HEK293 (cell line): ENCODE data around the gene MACROD1.

Experiments
- CTCF ChIA-PET: fragments of 350-600 bp; formaldehyde crosslinking; extraction: SDS; loops from one replicate; lab custom pipeline; 2021; ENCODE audit warnings: antibody characterized with exemption; lab: Yijun Ruan, JAX
- POLR2A ChIA-PET: fragments of 300-600 bp; formaldehyde crosslinking; extraction: SDS; loops from one replicate; lab custom pipeline; 2020; ENCODE audit warnings: antibody characterized with exemption, inconsistent platforms; lab: Yijun Ruan, JAX
- H3K27ac ChIP-seq: fragments of 200-500 bp; sonication (Bioruptor generic); 2 replicates; pipeline ENCODE4 v1.5.1; 2014; ENCODE audit warnings: low read depth, low read length, control low read depth, inconsistent platforms; ENCODE audit errors: extremely low read depth
- H3K36me3 ChIP-seq, 2 experiments: fragments of 200-500 bp in 1 of 2; sonication (Bioruptor generic) in 1 of 2; 1 replicate in 1 of 2; 2 replicates in 1 of 2; pipeline ENCODE4 v1.5.1; 2014 to 2017; ENCODE audit warnings: inconsistent platforms in 2 of 2, low read length in 2 of 2; ENCODE audit not compliant: control insufficient read depth in 2 of 2, insufficient read depth in 1 of 2
- H3K4me1 ChIP-seq: fragments of 200-500 bp; sonication (Bioruptor generic); 2 replicates; pipeline ENCODE4 v1.5.1; 2014; ENCODE audit warnings: mild to moderate bottlenecking, low read length, inconsistent platforms; ENCODE audit not compliant: control insufficient read depth, insufficient read depth
- H3K4me3 ChIP-seq: 2 replicates; pipeline ENCODE4 v1.5.1; 2011; ENCODE audit warnings: low read depth, mild to moderate bottlenecking, control low read depth, low read length, moderate library complexity
- H3K9me3 ChIP-seq: fragments of 200-500 bp; sonication (Bioruptor generic); 2 replicates; pipeline ENCODE4 v1.5.1; 2014; ENCODE audit warnings: low read depth, low read length, inconsistent platforms; ENCODE audit not compliant: control insufficient read depth, insufficient read depth
- GLIS2 ChIP-seq: fragments of 450-650 bp; formaldehyde crosslinking; IDR thresholded peaks from 2 replicates; pipeline ENCODE4 v1.5.1; 2016; ENCODE audit warnings: missing biosample characterization, missing genetic modification characterization
- IKZF3 ChIP-seq: fragments of 450-650 bp; IDR thresholded peaks from 2 replicates; pipeline ENCODE4 v1.5.0; 2018; ENCODE audit warnings: missing biosample characterization, mild to moderate bottlenecking, missing genetic modification characterization, moderate library complexity
- KLF8 ChIP-seq: fragments of 450-650 bp; formaldehyde crosslinking; IDR thresholded peaks from 2 replicates; pipeline ENCODE4 v1.5.1; 2016; ENCODE audit warnings: missing biosample characterization, missing genetic modification characterization
- PRDM1 ChIP-seq: fragments of 450-650 bp; formaldehyde crosslinking; IDR thresholded peaks from 2 replicates; pipeline ENCODE4; 2016; ENCODE audit warnings: missing biosample characterization, missing genetic modification characterization
- ZBTB8A ChIP-seq: fragments of 450-650 bp; formaldehyde crosslinking; IDR thresholded peaks from 2 replicates; pipeline ENCODE4 v1.5.1; 2016; ENCODE audit warnings: missing biosample characterization, missing genetic modification characterization
- ZEB2 ChIP-seq: fragments of 450-650 bp; formaldehyde crosslinking; IDR thresholded peaks from 2 replicates; pipeline ENCODE4 v1.5.1; 2016; ENCODE audit warnings: missing biosample characterization, missing genetic modification characterization
- ZIC2 ChIP-seq: fragments of 450-650 bp; formaldehyde crosslinking; IDR thresholded peaks from 2 replicates; pipeline ENCODE4 v1.5.1; 2016; ENCODE audit warnings: missing biosample characterization, missing genetic modification characterization
- ZNF114 ChIP-seq: fragments of 450-650 bp; formaldehyde crosslinking; IDR thresholded peaks from 2 replicates; pipeline ENCODE4 v1.5.0; 2017; ENCODE audit warnings: missing biosample characterization, missing genetic modification characterization
- ZNF138 ChIP-seq: fragments of 450-650 bp; formaldehyde crosslinking; IDR thresholded peaks from 2 replicates; pipeline ENCODE4 v1.5.1; 2016; ENCODE audit warnings: missing biosample characterization, missing genetic modification characterization, borderline replicate concordance
- ZNF146 ChIP-seq: fragments of 450-650 bp; formaldehyde crosslinking; IDR thresholded peaks from 2 replicates; pipeline ENCODE4 v1.5.1; 2016; ENCODE audit warnings: missing biosample characterization, missing genetic modification characterization
- ZNF169 ChIP-seq: fragments of 450-650 bp; formaldehyde crosslinking; IDR thresholded peaks from 2 replicates; pipeline ENCODE4 v1.5.1; 2016; ENCODE audit warnings: missing biosample characterization, missing genetic modification characterization
- ZNF239 ChIP-seq: fragments of 450-650 bp; formaldehyde crosslinking; IDR thresholded peaks from 2 replicates; pipeline ENCODE4 v1.5.1; 2016; ENCODE audit warnings: missing biosample characterization, missing genetic modification characterization
- ZNF311 ChIP-seq: fragments of 450-650 bp; formaldehyde crosslinking; IDR thresholded peaks from 2 replicates; pipeline ENCODE4 v1.5.1; 2017; ENCODE audit warnings: missing biosample characterization, missing genetic modification characterization, borderline replicate concordance
- ZNF416 ChIP-seq: fragments of 450-650 bp; formaldehyde crosslinking; IDR thresholded peaks from 2 replicates; pipeline ENCODE4 v1.5.1; 2016; ENCODE audit warnings: missing biosample characterization, missing genetic modification characterization
- ZNF548 ChIP-seq: fragments of 450-650 bp; formaldehyde crosslinking; IDR thresholded peaks from 2 replicates; pipeline ENCODE4 v1.5.1; 2016; ENCODE audit warnings: missing biosample characterization, missing genetic modification characterization
- ZNF654 ChIP-seq: fragments of 450-650 bp; formaldehyde crosslinking; IDR thresholded peaks from 2 replicates; pipeline ENCODE4 v1.5.1; 2016; ENCODE audit warnings: low read depth, missing biosample characterization, missing genetic modification characterization
- ZNF777 ChIP-seq: fragments of 450-650 bp; formaldehyde crosslinking; IDR thresholded peaks from 2 replicates; pipeline ENCODE4 v1.5.1; 2017; ENCODE audit warnings: missing biosample characterization, missing genetic modification characterization, borderline replicate concordance
- ZSCAN16 ChIP-seq: fragments of 450-650 bp; formaldehyde crosslinking; IDR thresholded peaks from 2 replicates; pipeline ENCODE4 v1.5.1; 2016; ENCODE audit warnings: missing biosample characterization, missing genetic modification characterization
- TF ChIP-seq, protein P1 (sequence below): fragments of 450-650 bp; formaldehyde crosslinking; IDR thresholded peaks from 2 replicates; pipeline ENCODE4 v1.5.1; 2017; ENCODE audit warnings: missing biosample characterization, missing genetic modification characterization

Gene MACROD1

DNA sequence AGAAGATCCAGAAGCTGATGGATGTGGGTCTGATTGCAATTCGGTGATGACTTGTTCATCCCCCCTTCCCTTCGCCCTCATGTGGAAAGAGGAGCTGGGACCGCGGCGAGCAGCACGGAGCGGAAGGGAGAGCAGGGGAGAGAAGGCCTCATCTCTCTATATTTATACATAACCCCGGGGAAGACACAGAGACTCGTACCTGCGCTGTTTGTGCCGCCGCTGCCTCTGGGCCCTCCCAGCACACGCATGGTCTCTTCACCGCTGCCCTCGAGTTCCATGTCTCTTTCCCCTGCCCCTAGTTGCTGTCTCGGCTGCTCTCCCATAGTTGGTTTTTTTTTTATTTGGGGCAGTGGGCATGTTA, 38.1 kb upstream of the MACROD1 start:
- H3K4me3 ChIP-seq: no peak overlapping the region
- peak overlapping the region; percentile 55 for H3K27ac ChIP-seq
- TF ChIP-seq ZNF114 (tag by site-specific recombination): no peak
- no peak for TF ChIP-seq ZNF548
- TF ChIP-seq ZNF654 (tag by site-specific recombination): no peak
- TF ChIP-seq ZNF169 (tag by site-specific recombination): no peak
- H3K4me1 ChIP-seq: 0 out of 2 replicates have a peak, but pooled peaks cover 8% of the 10 kb centered on the region
- CTCF ChIA-PET: interaction anchor here (0.6 to 4.7 kb wide), 29 partner anchors 8 to 449 kb away, joined by 3 to 78 read pairs (median 5); partner anchors contain the start of genes BAD, CATSPERZ, FKBP2 and NUDT22
- H3K9me3 ChIP-seq: no peaks in the 10 kb centered on the region
- H3K36me3 ChIP-seq: peaks cover 8 to 76% of the 10 kb centered on the region in 2 experiments; a peak in 2 of 3 replicates
- POLR2A ChIA-PET: interaction anchor here (0.6 to 4.7 kb wide), 19 partner anchors 8 to 916 kb away, joined by 3 to 32 read pairs (median 5); partner anchors contain the start of genes BAD, ESRRA, FKBP2 and NUDT22

- POLR2A ChIA-PET: interaction anchor here (0.6 to 4.7 kb wide), 9 partner anchors 18 to 110 kb away, joined by 3 to 32 read pairs (median 5); partner anchors contain the start of genes NUDT22, STIP1 and TRPT1
- Histone ChIP-seq H3K27ac (peak overlapping the region; percentile 55; the same call in 1 of the 2 replicates), H3K9me3 (no peaks in the 10 kb centered on the region), H3K4me1 (0 out of 2 replicates have a peak, but pooled peaks cover 8% of the 10 kb centered on the region), H3K36me3 (peaks cover 11 to 80% of the 10 kb centered on the region in 2 experiments; a peak in 2 of 3 replicates), H3K4me3 (no peak overlapping the region)
- CTCF ChIA-PET: interaction anchor here (0.6 to 4.7 kb wide), 17 partner anchors 8 to 420 kb away, joined by 3 to 78 read pairs (median 8); partner anchors contain the start of genes CATSPERZ, FKBP2, NUDT22 and PLCB3
- TF ChIP-seq ZBTB8A (tag by site-specific recombination): no peak
These were observed 37.6 kb upstream of the MACROD1 start for GRCh38 chr11:64203421-64204079.

DNA sequence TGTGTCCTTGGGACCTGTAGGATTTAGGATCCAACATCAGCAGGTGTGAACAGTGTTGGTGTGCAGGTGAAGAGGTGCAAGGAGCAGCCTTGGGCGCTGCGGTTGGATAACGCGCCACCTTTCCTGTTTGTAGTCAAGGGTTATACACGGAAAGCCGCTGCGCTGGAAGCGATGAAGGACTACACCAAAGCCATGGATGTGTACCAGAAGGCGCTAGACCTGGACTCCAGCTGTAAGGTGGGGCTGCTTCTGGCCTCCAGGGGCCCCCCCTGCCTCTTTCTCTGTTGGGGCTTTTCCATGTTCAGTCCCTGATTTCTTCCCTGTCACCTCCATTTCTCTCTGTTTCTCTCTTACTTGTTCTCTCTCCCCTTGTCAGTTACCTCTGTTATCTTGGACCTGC, 37.1 kb upstream of the MACROD1 start:
- H3K27ac ChIP-seq: no peak overlapping the region
- H3K9me3 ChIP-seq: no peaks in the 10 kb centered on the region
- H3K4me1 ChIP-seq: 0 out of 2 replicates have a peak, but pooled peaks cover 8% of the 10 kb centered on the region
- H3K4me3 ChIP-seq: no peak overlapping the region
- peaks cover 17 to 86% of the 10 kb centered on the region in 2 experiments; a peak in 2 of 3 replicates for H3K36me3 ChIP-seq
- TF ChIP-seq ZNF416 (tag by site-specific recombination) (no peak), GLIS2 (tag by site-specific recombination) (0 out of 2 replicates have a peak, but pooled peaks have one; percentile 20)
- TF ChIP-seq, all 188 proteins: peak for 1
- POLR2A ChIA-PET: interaction anchor here (0.6 to 1.5 kb wide), 3 partner anchors 23 to 96 kb away, joined by 3 to 5 read pairs (median 4); partner anchors contain the start of genes NUDT22 and TRPT1
- CTCF ChIA-PET: interaction anchor here (1.0 to 4.7 kb wide), 4 partner anchors 14 to 151 kb away, joined by 7 to 31 read pairs (median 14); partner anchors contain the start of gene STIP1

GRCh38 chr11:64201543-64201942, 35.6 kb upstream of the MACROD1 start:
- no peak overlapping the region for H3K27ac ChIP-seq
- no peak overlapping the region for H3K4me3 ChIP-seq
- H3K36me3 ChIP-seq: peaks cover 19 to 92% of the 10 kb centered on the region in 2 experiments; a peak in 2 of 3 replicates
- no peak for TF ChIP-seq ZNF239 (tag by site-specific recombination)
- no peak for TF ChIP-seq ZNF138 (tag by site-specific recombination)
- TF ChIP-seq IKZF3: no peak
- TF ChIP-seq KLF8: no peak
- no peak for TF ChIP-seq ZIC2 (tag by site-specific recombination)
- TF ChIP-seq ZNF311 (tag by site-specific recombination): no peak
- no peak for TF ChIP-seq ZNF146
- TF ChIP-seq ZSCAN16 (tag by site-specific recombination): no peak
- TF ChIP-seq ZEB2 (tag by site-specific recombination): no peak
- TF ChIP-seq, protein P1, sequence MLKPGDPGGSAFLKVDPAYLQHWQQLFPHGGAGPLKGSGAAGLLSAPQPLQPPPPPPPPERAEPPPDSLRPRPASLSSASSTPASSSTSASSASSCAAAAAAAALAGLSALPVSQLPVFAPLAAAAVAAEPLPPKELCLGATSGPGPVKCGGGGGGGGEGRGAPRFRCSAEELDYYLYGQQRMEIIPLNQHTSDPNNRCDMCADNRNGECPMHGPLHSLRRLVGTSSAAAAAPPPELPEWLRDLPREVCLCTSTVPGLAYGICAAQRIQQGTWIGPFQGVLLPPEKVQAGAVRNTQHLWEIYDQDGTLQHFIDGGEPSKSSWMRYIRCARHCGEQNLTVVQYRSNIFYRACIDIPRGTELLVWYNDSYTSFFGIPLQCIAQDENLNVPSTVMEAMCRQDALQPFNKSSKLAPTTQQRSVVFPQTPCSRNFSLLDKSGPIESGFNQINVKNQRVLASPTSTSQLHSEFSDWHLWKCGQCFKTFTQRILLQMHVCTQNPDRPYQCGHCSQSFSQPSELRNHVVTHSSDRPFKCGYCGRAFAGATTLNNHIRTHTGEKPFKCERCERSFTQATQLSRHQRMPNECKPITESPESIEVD (tag by site-specific recombination): no peak
- no peak for TF ChIP-seq ZNF777 (tag by site-specific recombination)
- TF ChIP-seq PRDM1 (tag by site-specific recombination): no peak
- TF ChIP-seq, all 188 proteins: peak for 0
- ChIA-PET CTCF (interaction anchor here (0.6 to 1.4 kb wide), 3 partner anchors 13 to 175 kb away, joined by 3 to 4 read pairs (median 4); no protein-coding TSS in a partner anchor), POLR2A (interaction anchor here (0.6 to 2.3 kb wide), 3 partner anchors 10 to 21 kb away, joined by 3 to 13 read pairs (median 6); partner anchors contain the start of gene STIP1)
- 0 out of 2 replicates have a peak, but pooled peaks cover 8% of the 10 kb centered on the region for H3K4me1 ChIP-seq
- no peaks in the 10 kb centered on the region for H3K9me3 ChIP-seq
